Right forelimb (tissue), 1 donor: ENCODE results near the gene KIF25.
"Not testable (repeated sequence)": the region's sequence is repeated elsewhere in the genome, so short reads cannot be mapped to it uniquely, and the experiment has no call there.

Experiments used
- DNase-seq: peaks from one replicate; pipeline ENCODE4 v3.0.0-alpha.2; 2018

The KIF25 gene

DNA sequence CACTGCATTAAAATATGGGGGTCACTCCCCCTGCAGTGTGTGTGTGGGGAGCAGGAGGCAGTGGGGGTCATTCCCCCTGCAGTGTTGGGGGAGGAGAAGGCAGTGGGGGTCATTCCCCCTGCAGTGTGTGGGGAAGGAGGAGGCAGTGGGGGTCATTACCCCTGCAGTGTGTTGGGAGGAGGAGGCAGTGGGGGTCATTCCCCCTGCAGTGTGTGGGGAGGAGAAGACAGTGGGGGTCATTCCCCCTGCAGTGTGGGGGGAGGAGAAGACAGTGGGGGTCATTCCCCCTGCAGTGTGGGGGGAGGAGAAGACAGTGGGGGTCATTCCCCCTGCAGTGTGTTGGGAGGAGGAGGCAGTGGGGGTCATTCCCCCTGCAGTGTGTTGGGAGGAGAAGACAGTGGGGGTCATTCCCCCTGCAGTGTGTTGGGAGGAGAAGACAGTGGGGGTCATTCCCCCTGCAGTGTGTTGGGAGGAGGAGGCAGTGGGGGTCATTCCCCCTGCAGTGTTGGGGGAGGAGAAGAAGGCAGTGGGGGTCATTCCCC, 21.3 kb upstream of the KIF25 start:
- not testable (repeated sequence) for DNase-seq

DNA sequence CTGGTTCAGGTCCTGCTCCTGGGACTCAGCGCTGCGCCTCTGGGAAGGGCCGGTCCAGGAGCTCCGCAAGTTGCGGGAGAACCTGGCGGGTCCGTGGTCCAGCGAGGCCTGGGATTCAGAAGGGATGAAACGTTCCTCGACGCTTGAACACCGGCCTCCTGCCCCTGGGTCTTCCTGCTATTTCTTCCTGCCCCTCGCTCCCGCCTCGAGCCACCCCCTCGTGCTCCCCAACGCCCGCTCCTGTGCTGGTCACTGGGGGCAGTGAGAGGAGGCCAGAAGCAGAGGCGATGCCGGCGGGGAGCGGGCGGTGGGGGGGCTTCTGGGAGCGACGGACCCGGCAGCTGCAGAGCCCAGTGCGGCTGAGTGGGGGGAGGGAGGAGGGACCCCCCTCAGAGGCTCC, 20.8 kb upstream of the KIF25 start:
- DNase-seq: no peak

DNA sequence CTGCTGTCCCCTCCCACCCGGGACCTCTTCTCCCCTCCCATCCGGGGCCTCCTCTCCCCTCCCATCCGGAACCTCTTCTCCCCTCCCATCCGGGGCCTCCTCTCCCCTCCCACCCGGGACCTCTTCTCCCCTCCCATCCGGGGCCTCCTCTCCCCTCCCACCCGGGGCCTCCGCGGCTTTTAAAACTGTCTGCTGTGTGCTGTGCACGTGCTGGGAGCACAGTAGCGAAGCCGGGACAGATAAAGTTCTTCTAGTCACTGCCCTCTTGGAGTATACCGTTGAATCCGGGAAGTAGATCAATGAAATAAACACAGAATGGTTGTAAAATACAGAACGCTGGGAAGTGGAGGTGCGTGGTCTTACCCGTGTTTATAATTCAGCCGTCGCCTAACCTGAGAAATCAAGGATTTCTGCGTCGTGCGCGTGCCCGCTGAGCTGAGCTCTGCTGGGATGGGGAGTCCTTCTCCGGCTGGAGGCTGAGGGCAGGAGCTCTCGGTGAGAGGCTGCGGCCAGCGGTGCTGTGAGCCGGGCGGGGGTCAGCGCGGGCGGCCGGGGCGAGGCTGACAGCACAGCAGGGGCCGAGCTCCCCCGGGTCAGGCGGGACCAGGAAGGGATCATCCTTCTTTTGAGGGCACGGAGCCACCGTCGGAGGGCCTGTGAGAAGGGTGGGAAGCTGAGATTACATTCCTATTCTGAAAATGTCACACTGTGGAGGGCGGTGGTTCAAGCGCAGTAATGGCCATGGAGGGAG, 19.6 kb upstream of the KIF25 start:
- no peak for DNase-seq

DNA sequence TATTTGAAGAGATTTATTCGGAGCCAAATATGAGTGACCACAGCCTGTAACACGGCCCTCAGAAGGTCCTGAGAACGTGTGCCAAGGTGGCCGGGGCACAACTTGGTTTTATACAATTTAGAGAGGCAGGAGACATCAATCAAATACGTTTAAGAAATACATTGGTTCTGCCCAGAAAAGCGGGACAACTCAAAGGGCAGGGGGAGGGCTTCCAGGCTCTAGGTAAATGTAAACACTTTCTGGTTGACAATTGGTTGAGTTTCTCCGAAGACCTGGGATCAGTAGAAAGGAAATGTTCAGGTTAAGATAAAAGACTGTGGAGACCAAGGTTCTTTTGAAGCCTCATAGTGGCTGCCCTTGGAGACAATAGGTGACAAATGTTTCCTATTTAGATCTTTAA, 18.9 kb upstream of the KIF25 start:
- DNase-seq: no peak

DNA sequence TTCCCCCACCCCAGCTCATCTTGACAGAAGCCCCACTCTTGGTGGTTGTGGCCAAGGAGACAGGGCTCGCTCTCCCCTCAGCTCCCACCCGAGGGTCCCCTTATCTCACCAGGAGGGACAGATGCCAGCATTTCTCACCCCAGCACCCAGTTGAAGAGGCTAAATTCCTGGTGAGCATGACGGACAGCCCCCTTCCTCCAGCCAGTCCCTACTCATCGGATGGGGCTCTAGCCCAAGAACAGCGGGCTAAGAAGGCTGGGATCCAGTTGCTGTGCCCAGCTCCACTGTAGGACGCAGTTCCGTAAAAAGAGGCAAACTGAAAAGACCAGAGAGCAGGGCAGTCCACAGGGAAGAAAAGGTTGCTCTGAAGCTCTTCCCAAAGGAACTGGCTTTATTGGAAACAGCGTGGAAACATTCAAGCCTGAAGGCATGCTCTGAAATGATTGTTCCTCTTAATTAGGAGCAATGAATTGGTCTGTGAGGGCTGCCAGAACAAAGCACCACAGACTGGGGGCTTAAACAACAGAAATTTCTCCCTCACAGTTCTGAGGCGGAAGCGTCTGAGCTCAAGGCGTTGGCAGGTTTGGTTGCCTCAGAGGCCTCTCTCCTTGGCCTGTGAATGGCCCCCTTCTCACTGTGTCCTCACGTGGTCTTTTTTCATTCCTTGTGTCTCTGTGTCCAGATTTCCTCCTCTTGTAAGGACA, 17.9 kb upstream of the KIF25 start:
- DNase-seq: no peak

DNA sequence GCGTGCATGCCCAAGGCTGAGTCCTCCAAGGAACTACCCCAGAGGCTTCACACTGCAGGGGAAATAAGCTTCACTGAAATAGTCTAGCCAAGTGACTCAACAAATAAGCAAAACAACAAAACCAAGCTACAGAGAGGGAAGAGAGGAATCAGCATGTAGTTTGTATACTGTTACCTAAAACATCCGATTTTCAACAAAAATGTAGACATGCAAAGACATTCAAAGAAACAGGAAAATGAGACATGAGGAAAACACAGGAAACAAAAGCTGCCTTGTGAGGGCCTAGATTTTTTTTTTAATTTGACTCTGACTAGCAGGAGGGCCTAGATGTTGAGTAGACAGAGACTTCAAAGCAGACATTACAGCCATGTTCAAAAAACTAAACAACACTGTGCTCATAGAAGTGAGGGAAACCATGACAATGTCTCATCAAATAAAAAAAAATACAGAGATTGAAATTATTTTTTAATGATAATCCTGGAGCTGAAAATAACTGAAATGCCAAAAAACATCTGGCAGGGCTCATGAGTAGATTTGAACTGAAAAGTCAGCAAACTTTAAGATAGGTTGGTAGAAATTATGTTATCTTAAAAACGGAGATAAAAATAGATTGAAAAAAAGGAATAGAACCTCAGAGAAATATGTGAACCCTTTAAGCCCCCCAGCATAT, 16.4 kb upstream of the KIF25 start:
- DNase-seq: no peak

DNA sequence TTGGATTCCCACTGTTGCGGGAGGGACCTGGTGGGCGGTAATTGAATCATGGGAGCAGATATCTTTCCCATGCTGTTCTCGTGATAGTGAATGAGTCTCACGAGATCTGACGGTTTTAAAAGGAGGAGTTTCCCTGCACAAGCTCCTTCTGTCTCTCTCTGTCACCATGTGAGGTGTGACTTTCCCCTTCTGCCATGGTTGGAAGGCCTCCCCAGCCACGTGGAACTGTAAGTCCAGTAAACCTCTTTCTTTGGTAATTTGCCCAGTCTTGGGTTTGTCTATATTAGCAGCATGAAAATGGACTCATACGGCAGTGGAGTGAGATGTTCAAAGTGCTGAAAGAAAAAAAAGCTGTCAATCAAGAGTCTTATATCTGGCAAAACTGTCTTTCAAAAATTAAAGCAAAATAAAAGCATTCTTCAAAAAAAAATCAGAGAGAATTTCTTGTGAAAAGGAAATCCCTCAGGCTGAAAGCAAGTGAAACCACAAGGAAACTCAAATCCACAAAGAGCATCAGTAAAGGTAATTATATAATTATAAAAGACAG, 15.5 kb upstream of the KIF25 start:
- DNase-seq: no peak

DNA sequence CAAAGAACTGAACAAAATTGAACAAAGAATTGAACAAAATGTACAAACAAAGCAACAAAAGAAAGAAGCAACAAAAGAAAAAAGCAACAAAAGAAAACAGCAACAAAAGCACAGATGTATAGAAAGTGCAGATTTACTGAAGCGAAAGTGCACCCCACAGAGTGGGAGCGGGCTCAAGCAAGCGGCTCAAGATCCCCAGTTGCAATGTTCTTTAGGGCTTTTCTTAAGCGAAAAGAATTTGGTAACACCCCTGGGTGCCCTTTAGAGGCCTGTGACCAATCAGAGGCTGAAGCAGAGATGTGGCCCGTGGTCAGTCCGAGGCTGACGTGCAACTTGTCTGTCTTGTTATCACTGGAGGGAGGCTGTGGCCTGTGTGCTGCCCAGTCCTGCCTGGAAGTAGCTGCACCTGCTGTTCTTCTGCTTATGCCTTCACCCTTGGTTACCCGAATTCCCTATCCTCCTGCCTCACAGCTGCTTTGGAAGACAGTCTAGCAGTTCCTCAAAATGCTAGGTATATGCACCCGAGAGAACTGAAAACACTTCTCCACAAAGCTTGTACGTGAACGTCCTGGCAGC, 13.2 kb upstream of the KIF25 start:
- DNase-seq: no peak

GRCh38 chr6:167984876-167985604, 12.4 kb upstream of the KIF25 start:
- no peak for DNase-seq

GRCh38 chr6:167985911-167986595, 11.4 kb upstream of the KIF25 start:
- no peak for DNase-seq

DNA sequence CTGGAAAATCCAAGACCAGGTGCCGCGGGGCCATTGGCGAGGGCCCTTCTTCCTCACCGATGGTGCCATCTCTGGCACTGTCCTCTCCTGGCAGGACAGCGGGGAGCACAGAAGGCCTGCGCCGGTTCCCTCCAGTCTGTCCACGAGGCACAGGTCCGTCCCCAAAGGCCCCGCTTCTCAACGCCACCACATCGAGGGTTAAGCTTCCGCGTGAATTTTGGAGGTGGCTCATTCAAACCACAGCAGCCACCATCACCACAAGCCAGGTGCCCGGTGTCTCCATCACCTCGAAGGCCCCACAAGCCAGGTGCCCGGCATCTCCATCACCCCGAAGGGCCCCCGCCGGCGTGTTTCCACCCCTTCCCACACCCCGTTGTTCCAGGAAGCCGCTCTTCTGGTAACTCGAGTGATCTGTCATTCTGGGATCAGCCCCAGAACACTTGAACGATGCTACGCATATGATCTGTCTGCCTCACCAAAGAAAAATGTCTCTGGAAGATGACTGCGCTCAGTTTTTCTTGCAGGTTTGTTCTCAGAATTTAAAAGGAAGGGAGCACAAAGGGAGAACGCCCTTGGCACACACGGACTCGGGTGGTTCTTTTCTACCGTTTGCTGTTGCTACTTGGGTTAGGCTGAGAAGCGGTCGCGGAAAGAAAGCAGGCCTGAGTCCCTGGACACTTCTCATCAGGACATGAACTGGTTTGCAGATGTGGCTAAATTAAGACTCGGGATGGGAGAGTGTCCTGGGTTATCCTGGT, 9.9 kb upstream of the KIF25 start:
- DNase-seq: no peak

GRCh38 chr6:167988154-167988495, 9.3 kb upstream of the KIF25 start:
- no peak for DNase-seq

DNA sequence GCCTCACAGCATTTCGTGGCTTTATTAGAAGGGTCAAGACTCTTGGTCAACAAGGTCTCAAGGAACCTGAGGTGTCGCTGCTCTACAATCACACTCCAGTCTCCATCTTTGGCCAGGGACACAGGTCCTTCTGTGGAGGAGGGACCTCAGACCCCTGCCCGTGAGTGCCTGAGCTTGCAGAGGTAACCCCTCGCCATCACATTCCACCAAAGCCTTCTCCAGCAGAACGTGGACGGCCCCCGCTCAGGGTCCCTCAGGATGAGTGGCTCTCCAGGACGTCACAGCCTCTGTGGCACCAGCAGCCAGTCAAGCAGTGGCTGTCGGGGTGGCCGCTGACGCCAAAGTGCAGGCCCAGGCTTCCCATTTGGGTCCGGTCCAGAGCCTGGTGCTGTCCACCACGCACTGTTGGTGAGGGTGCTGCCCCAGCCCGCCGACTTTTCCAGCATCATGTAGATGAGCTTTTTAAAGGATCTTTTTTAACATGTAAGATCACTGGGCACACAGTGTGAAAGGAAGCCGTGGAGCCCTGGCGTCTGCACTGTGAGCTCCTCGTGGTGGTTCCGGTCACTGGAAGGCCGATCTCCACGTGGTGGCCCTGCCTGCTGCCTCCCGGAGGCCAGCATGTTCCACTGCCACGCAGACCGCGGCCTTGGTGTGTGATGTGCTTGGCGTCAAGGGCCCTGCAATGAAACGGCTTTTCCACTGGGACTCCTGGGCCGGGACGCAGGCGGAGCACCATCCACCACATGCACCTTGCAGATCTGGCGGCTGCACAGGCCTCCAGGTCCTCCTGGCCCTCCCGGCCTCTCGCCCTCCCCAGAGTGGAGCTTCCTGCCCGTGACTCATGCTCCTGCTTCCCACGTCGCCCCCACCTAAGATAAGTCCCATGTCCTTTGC, 8.3 kb upstream of the KIF25 start:
- no peak for DNase-seq

- no peak for DNase-seq
Observed at GRCh38 chr6:167990016-167990945, 7.2 kb upstream of the KIF25 start.

DNA sequence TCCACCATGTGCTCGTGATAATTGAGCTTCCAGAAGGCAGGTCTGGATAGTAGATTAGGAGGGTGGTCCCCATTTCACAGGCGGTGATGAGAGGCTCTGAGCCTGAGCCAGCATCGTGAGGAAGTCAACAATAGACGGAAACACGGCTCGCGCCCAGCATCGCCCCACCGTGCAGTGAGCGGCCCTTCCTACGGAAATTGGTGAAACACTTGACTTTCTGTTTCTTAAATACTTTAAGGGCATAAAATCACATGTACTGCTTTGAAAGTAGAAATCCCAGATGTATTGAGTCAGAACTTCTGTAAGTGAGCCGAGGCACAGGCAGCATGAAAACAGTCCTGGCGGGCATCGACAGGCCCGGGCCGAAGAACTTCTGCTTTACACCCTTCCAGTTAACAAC, 4.3 kb upstream of the KIF25 start:
- peak; percentile 64 for DNase-seq

- DNase-seq: no peak
Observed at GRCh38 chr6:167993831-167994230, 3.6 kb upstream of the KIF25 start.

- DNase-seq: no peak
Observed at GRCh38 chr6:167995302-167995701, 2.2 kb upstream of the KIF25 start.

DNA sequence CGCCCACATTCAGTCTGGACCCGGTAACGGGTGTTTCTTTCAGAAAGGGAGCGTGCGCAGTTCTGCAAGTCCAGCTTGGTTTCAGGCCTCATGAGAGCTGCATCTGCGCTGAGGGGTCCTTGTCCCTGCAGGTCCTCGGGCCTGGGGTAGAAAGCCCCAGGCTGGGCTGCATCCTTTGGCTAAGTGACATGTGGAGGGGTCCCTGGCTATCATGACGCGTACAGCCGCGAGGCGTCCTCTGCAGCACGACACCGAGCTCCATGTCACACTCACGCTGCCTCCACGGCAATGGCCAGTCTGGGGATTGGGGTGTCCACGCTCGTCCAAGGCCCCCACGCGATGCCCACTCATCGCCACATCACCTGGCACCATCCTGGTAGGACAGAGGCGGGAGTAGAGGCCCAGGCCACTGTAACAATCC, 1.7 kb upstream of the KIF25 start:
- DNase-seq: no peak
